GM12892 (cell line): ENCODE measurements around the gene UBR3.

Experiments used
- POLR2A ChIP-seq: IDR thresholded peaks from 2 replicates; pipeline ENCODE4 v1.6.1; 2011; ENCODE audit warnings: low read depth, low read length, control low read depth
- POLR2AphosphoS5 ChIP-seq: IDR thresholded peaks from 2 replicates; pipeline ENCODE4 v1.6.1; 2011; ENCODE audit warnings: low read depth, low read length, control low read depth
- TAF1 ChIP-seq: IDR thresholded peaks from 2 replicates; pipeline ENCODE4 v1.6.1; 2011; ENCODE audit warnings: low read depth, mild to moderate bottlenecking, control low read depth, low read length, borderline replicate concordance

- TF ChIP-seq POLR2A = no peak
- TF ChIP-seq POLR2AphosphoS5 = no peak
- no peak for TF ChIP-seq TAF1
Observed at GRCh38 chr2:170054997-170055396, 227.7 kb downstream of the UBR3 start.
